Uterus (tissue), 4 donors: ENCODE data around the gene CLINT1. TPM values are rescaled to one million over a fixed set of nuclear protein-coding genes. Genes with fewer than 3 reads are reported as not detected.

Experiments used
- DNase-seq, 2 donors: peaks; one replicate each; pipeline ENCODE4 v3.0.0-alpha.2; 2019 to 2020
- H3K27ac ChIP-seq, 2 donors: fragments of 200-600 bp; sonication (generic); 1 replicate in 1 of 2; 2 replicates in 1 of 2; pipeline ENCODE4 v1.5.1; 2016 to 2018
- H3K27me3 ChIP-seq, 2 donors: fragments of 200-600 bp; sonication (generic); one replicate each; pipeline ENCODE4 v1.5.1; 2018 to 2019; ENCODE audit warnings: control low read depth in 1 of 2
- H3K36me3 ChIP-seq, 2 donors: fragments of 200-600 bp; sonication (generic); one replicate each; pipeline ENCODE4 v1.5.1; 2019; ENCODE audit warnings: control low read depth in 1 of 2
- H3K4me1 ChIP-seq, 2 donors: fragments of 200-600 bp; sonication (generic); one replicate each; pipeline ENCODE4 v1.5.1; 2018 to 2019; ENCODE audit warnings: control low read depth in 1 of 2
- H3K4me3 ChIP-seq, 2 donors: fragments of 200-600 bp; sonication (generic); 1 replicate in 1 of 2; 2 replicates in 1 of 2; pipeline ENCODE4 v1.5.1; 2018 to 2019; ENCODE audit warnings: mild to moderate bottlenecking in 1 of 2
- H3K9me3 ChIP-seq, 2 donors: fragments of 200-600 bp; sonication (generic); one replicate each; pipeline ENCODE4 v1.5.1; 2019; ENCODE audit warnings: control low read depth in 1 of 2
- POLR2A ChIP-seq, 2 donors: fragments of 450-650 bp; IDR thresholded peaks; one replicate each; pipeline ENCODE4 v1.6.1; 2016; ENCODE audit warnings: antibody characterized with exemption in 2 of 2, mild to moderate bottlenecking in 1 of 2, moderate library complexity in 1 of 2
- intact Hi-C: fragments of 100-400 bp; cut with DNase I; formaldehyde crosslinking; loops from one replicate; pipeline ENCODE4 v1.15.1; 2023; ENCODE audit warnings: low total_unique reads
- total RNA-seq, 4 donors: library from RNA; depleted of rRNA in 3 of 4; stranded (reverse); fragments of >200 nt in 3 of 4; gene quantifications; one replicate each; pipeline versions ENCODE4 v1.1.0 to v1.2.4, GENCODE V29; 2014 to 2023
- TF ChIP-seq, protein P1 (sequence below), 4 experiments: fragments of 200-600 bp in 2 of 4; fragments of 450-650 bp in 2 of 4; sonication (generic) in 2 of 4; IDR thresholded peaks; one replicate each; pipeline ENCODE4 v1.5.1; 2016 to 2019; ENCODE audit warnings: antibody characterized with exemption in 4 of 4, mild to moderate bottlenecking in 2 of 4, moderate library complexity in 1 of 4
- donor health status: DM: yes; HTN: yes; CAD: no.

CLINT1 gene
- total RNA-seq, 4 donors from 2014 or later: 36.6 to 96.0 (median 55.3) TPM

DNA sequence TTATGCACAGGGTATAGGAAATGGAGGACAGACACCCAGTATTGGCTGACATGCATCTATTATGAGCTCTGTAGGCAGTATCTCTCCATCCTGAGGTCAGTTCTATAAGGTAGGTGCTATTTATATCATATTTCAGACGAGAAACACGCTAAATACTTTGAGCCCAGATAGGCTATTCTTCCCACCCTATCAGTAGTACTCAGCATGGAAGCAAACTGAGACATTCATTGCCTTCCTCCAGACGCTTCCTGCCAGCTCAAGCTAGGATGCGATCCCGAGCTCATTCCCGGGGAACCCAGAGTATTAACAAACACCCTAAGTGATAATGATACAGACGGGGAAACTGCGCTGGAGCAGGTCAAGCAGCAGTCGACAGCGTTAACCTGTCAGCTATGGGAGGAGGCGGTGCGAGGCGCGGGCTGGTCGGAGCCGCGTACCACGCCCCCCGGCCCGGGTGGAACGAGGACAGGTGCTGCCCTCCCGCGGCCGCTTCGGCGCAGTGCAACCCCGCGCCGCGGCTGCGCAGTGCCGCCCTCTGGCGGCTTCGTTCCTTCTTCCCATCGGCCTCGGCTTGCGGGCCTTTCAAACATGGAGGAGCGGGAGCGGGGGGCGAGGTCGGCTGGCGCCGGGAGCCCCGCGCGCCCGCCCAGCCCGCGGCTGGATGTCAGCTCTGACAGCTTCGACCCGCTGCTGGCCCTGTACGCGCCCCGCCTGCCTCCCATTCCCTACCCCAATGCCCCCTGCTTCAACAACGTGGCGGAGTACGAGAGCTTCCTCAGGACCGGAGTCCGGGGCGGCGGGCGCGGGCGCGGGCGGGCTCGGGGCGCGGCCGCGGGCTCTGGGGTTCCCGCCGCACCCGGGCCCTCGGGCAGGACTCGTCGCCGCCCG, 115.5 kb downstream of the CLINT1 start, which contains the start of gene LSM11:
TSS of gene LSM11 (plus strand) at position 550 of the 888 bp plus-strand sequence. CDS start at position 589, 39 bp downstream.
- H3K4me3 ChIP-seq: peak within 1 kb of the TSS; percentile 49 to 93
- H3K27ac ChIP-seq: peak within 1 kb of the TSS; percentile 84 to 87
- peak; percentile 84 to 93 for DNase-seq
- intact Hi-C loops: no loop called here
- no peaks in the 10 kb centered on the region for H3K36me3 ChIP-seq
- no peaks in the 10 kb centered on the region for H3K9me3 ChIP-seq
- H3K27me3 ChIP-seq: no peaks in the 10 kb centered on the region
- H3K4me1 ChIP-seq: peaks cover 0 to 10% of the 10 kb centered on the region in 2 donors
- TF ChIP-seq, protein P1, sequence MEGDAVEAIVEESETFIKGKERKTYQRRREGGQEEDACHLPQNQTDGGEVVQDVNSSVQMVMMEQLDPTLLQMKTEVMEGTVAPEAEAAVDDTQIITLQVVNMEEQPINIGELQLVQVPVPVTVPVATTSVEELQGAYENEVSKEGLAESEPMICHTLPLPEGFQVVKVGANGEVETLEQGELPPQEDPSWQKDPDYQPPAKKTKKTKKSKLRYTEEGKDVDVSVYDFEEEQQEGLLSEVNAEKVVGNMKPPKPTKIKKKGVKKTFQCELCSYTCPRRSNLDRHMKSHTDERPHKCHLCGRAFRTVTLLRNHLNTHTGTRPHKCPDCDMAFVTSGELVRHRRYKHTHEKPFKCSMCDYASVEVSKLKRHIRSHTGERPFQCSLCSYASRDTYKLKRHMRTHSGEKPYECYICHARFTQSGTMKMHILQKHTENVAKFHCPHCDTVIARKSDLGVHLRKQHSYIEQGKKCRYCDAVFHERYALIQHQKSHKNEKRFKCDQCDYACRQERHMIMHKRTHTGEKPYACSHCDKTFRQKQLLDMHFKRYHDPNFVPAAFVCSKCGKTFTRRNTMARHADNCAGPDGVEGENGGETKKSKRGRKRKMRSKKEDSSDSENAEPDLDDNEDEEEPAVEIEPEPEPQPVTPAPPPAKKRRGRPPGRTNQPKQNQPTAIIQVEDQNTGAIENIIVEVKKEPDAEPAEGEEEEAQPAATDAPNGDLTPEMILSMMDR (IDR thresholded peaks at IDR 0.05): peak; percentile 95 to 100 (median 100)
- TF ChIP-seq POLR2A (IDR thresholded peaks at IDR 0.05): peak; percentile 58 to 65

DNA sequence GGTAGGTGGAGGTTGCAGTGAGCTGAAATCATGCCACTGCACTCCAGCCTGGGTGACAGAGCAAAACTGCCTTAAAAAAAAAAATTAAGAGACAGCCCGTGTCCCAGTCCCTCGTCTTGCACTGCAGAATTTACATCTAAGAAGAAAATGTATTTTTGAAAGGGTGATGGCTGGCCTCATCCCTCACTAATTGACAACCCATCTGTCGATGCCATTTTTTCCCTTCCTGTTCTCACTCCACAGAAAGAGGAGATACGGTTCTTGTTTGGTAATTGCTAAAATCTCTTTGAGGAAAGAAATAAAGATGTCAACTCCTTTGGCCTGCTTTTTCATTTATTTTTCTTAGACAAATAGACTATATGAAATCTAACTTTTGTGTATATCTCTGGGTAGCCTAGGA, 117.8 kb downstream of the CLINT1 start:
- no peaks in the 10 kb centered on the region for H3K9me3 ChIP-seq
- no peak overlapping the region for H3K4me3 ChIP-seq
- H3K27me3 ChIP-seq: no peaks in the 10 kb centered on the region
- H3K27ac ChIP-seq: no peak overlapping the region
- no peaks in the 10 kb centered on the region for H3K36me3 ChIP-seq
- TF ChIP-seq, protein P1 (IDR thresholded peaks at IDR 0.05): no peak
- TF ChIP-seq POLR2A (IDR thresholded peaks at IDR 0.05): no peak
- intact Hi-C loops: no loop called here
- DNase-seq: no peak
- no peaks in the 10 kb centered on the region for H3K4me1 ChIP-seq

DNA sequence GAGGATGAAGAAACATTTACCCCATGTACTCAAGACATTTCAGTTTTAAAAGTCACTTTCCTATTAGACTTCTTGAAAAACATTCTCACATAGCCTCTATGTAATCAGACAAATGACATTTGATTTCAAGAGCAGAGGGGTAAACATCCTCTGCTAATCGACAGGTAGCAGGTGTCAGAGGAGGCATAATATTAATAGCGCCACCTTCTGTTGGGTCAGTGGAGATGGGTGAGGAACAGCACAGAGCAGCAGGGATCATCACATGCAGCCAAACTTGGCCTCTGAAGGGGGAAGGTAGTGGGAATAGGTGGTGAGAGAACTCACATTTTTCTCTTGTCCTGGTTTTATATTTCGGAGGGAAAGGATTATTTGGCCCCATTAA, 118.7 kb downstream of the CLINT1 start:
- Histone ChIP-seq H3K27ac (no peak overlapping the region), H3K4me3 (no peak overlapping the region), H3K27me3 (no peaks in the 10 kb centered on the region), H3K9me3 (no peaks in the 10 kb centered on the region), H3K4me1 (no peaks in the 10 kb centered on the region), H3K36me3 (no peaks in the 10 kb centered on the region)
- intact Hi-C loops: no loop called here
- DNase-seq: no peak
- TF ChIP-seq, protein P1 (IDR thresholded peaks at IDR 0.05): no peak
- no peak for TF ChIP-seq POLR2A (IDR thresholded peaks at IDR 0.05)

DNA sequence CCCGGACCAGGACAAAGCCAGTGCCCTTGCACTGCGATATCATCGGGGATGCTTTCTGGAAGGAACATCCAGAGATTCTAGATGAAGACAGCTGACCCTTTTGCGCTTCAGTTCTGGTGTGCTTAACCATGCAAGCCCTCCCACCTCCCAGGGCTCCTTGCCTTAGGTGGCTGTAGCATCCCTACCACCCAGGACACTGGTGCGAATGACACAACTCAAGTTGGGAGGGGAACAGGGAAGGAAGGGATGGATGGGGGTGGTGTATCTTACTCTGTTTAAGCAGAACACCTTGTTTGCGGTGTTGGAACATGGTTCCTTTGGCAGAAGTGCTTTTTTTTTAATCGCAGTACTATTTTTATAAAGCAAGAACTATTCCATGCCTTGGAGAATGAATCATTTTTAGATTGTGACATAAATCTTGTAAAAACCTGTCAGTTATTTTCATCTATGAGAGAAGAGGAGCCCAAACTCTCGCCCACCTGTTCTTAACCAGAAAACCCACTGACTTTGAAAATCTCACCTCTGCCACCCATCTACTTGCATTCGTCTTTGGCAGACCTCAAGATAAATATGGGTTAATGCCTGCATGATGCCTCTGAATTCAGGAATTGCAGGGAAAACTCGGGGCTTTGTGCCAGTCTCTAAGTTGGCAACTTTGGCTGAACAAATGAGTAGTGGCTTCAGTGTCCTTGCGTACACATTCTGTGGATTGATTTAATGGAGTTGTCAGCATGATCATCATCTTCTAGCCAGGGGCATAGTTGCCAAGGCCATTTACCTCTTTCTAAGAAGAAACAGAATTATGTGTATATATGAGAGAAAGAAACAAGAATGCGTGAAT, 119.3 kb downstream of the CLINT1 start:
- Histone ChIP-seq H3K9me3 (no peaks in the 10 kb centered on the region), H3K36me3 (no peaks in the 10 kb centered on the region), H3K27ac (no peak overlapping the region), H3K4me1 (no peaks in the 10 kb centered on the region), H3K27me3 (no peaks in the 10 kb centered on the region), H3K4me3 (no peak overlapping the region)
- intact Hi-C loops: loop anchor here (10.0 kb wide), 1 partner anchor 405 kb away; no protein-coding TSS in a partner anchor
- DNase-seq: no peak
- TF ChIP-seq, protein P1 (IDR thresholded peaks at IDR 0.05): no peak
- no peak for TF ChIP-seq POLR2A (IDR thresholded peaks at IDR 0.05)
